HG02763 (cell line): Measurements from ENCODE around the gene TBC1D14.
A peak's percentile ranks its signal among the peaks of the same experiment; 100 is the strongest.

Experiments
- ATAC-seq: cut with Tn5 transposase; IDR thresholded peaks from one replicate; pipeline ENCODE4 v1.9.1; 2021; ENCODE audit warnings: mild to moderate bottlenecking, moderate library complexity; ENCODE audit not compliant: unreplicated experiment

TBC1D14 gene

DNA sequence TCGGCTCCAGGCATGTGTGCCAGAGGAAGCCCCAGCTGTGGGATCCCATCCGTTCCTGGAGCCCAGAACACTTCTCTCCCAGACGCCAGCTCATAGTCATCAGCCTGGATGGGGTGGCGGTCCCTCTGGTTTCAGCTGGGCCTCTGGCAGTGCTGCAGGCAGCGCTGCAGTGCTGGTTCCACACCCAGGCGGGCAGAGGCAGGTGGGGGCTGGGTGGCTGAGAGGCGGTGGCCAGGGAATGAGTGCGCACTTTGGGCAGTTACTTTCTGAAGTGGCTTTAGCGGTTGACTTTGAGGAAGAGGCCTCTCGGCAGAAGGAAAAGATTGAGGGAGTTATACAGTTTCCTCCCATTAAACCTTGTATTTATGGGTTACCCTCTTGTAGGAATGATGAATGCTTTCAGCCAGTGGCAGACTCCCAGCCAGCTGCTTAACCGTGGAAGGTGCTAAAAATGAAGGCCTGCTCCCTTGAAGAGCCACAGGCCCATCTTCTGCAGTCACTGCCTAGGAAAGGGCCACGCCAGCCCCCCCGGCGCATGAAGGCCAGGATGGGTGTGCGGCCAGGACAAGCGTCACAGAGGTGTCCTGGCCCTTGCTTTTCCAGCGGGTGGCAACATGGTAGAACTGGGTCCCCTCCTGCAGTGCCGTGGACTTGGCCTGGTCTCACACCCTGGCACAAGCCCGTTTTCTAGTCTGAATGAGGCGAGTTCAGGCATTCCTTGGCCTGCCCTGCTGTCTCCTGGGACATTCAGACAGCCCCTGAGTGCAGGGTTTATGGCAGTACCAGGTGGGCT lies 143.5 kb downstream of the TBC1D14 start:
- no peak for ATAC-seq

DNA sequence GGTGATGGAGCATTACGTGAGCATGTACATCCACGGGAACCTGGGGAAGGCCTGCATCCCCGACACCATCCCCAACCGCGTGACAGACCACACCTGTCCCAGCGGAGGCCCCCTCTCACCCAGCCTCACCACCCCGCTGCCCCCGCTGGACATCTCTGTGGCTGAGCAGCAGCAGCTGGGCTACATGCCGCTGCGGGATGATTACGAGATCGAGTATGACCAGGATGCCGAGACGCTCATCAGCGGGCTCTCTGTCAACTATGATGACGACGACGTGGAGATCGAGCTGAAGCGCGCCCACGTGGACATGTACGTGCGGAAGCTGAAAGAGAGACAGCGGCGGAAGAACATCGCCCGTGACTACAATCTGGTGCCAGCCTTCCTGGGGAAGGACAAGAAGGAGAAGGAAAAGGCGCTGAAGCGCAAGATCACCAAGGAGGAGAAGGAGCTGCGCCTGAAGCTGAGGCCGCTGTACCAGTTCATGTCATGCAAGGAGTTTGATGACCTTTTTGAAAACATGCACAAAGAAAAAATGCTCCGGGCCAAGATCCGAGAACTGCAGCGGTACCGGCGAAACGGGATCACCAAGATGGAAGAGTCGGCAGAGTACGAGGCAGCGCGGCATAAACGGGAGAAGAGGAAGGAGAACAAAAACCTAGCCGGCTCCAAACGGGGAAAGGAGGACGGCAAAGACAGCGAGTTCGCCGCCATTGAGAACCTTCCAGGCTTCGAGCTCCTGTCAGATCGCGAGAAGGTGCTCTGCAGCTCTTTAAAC lies 144.7 kb downstream of the TBC1D14 start:
- no peak for ATAC-seq

- no peak for ATAC-seq
Observed at GRCh38 chr4:7055111-7055989, 145.7 kb downstream of the TBC1D14 start.

GRCh38 chr4:7055990-7056325 lies 146.3 kb downstream of the TBC1D14 start:
- no peak for ATAC-seq

- ATAC-seq: no peak
Observed at GRCh38 chr4:7058792-7059191, 149.2 kb downstream of the TBC1D14 start.

DNA sequence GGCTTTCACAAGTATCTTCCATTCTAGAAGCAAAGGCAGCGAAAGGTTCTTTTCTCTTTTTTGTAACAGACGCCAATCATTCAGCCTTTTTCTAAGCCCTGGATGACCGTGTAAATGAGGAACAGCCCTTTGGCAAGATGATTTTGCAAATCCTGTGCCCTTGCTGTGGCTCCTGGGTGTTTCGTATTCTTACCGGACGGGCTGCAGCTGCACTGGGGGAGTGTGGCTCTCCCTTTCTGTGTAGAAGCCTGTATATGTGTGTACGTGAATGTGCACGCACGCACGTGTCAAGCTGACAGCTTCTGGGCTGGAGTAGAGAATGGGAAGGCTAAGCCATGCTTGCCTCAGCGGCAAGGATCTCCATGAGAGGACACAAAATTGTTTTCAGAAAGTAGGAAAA lies 150.0 kb downstream of the TBC1D14 start:
- ATAC-seq: no peak

DNA sequence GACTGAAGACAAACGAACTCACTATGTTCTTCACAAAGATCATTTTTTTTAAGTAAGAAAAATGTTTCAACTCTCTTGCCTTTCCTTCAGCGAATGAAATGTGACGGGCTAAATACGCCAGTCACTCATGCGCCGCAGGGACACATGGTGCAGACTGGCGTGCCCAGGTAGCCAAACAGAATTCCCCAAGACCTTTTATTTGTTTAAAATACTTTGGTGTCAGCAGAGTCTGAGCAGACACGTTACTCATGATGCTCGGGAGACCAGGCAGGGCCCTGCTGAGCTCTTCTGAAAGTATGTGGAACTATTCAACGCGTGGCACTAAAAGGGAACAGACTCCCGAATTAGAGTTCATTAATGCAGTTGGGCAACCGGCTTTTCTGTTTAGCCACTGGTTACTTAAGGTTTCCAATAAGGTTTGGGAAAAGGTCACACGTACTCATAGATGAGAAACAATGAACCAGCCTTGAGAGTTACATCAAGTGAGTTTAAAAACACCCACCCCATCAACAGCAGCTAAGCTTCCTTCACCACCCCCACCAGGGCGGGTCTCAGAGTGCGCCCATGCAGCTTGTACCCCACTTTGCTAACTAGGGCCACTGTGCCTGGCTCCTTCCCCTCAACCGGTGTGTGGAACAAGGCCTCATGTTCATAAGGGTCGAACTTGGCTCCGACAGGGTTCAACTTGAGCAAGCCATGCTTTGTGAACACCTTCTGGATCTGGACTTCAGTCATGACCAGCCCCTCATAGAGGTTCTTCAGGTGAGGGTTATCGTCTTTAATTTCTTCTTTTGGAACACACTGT lies 150.9 kb downstream of the TBC1D14 start:
- ATAC-seq: no peak

- no peak for ATAC-seq
Observed at GRCh38 chr4:7061815-7062214, 152.2 kb downstream of the TBC1D14 start.

DNA sequence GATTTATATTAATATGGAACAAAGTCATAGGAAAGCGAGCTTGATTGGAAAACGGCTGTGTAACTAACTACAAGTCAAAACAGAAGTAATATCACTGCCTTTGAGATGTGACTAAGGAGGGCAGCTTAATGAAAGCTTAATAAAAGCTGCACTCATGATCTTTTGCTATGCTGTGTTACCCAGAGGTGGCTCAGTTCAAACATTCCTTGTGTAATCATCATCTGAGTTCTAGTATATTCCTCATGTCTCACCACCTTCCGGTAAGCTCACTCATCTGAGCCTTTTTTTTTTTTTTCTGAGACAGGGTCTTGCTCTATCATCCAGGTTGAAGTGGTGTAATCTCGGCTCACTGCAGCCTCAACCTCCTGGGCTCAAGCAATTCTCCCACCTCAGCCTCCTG lies 153.2 kb downstream of the TBC1D14 start:
- no peak for ATAC-seq

DNA sequence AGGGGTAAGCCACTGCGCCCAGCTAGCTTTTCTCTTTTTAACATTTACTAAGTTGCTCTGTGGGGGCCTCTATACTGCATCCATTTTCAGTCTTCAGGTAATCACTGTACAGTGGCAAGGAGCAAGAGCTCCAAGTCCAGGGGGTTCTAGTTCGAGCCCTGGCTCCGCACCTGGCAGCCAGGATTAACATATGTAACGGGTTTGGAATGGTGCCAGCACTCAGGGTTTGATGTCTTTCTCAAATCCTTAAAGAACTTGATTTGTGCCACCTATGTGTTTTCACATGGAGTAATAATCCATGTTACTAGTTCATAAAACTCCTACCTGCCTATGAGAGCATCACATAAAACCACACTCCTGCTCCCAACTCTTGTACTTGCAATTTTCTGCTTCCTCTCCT lies 153.7 kb downstream of the TBC1D14 start:
- no peak for ATAC-seq

DNA sequence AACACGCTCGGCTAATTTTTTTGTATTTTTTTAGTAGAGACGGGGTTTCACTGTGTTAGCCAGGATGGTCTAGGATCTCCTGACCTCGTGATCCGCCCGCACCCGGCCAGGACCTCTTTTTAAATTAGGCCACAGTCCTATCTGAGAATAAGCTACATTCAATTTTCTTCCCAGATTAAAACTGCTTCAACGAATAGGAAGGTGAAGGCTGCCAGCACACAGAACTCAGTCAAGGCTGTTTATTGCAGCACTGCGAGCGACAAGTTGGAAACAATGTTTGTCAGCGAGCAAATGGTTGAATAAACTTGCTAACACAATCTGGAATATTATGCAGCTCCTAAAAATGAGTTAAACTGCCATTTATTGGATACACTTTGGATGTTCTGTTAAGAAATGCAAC lies 156.4 kb downstream of the TBC1D14 start:
- no peak for ATAC-seq

- ATAC-seq: no peak
Observed at GRCh38 chr4:7066493-7066892, 156.9 kb downstream of the TBC1D14 start.

DNA sequence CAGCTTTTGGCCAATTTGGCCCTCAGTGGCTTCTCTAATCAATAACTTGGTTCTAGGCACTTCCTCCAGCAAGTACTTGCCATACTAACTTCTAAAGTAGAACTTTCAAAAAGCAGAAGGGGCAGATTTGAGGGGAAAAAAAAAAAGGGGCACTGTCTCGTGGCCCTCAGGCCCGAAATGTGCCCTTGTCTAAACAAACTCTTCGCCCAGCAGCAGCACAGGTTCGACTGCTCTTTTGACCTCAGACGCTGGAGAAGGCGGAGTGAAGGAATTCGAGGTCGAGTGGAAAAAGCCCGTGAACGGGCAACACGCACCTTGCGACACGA lies 157.5 kb downstream of the TBC1D14 start:
- no peak for ATAC-seq

- ATAC-seq: peak; percentile 92
Observed at GRCh38 chr4:7067452-7068278, 158.0 kb downstream of the TBC1D14 start, which contains the start of gene GRPEL1. GRPEL1 (minus strand) TSS chr4:7068064; CDS start chr4:7068032, 32 bp downstream.

- no peak for ATAC-seq
Observed at GRCh38 chr4:7068279-7068842, 158.7 kb downstream of the TBC1D14 start.

- no peak for ATAC-seq
Observed at GRCh38 chr4:7068883-7069282, 159.3 kb downstream of the TBC1D14 start.

DNA sequence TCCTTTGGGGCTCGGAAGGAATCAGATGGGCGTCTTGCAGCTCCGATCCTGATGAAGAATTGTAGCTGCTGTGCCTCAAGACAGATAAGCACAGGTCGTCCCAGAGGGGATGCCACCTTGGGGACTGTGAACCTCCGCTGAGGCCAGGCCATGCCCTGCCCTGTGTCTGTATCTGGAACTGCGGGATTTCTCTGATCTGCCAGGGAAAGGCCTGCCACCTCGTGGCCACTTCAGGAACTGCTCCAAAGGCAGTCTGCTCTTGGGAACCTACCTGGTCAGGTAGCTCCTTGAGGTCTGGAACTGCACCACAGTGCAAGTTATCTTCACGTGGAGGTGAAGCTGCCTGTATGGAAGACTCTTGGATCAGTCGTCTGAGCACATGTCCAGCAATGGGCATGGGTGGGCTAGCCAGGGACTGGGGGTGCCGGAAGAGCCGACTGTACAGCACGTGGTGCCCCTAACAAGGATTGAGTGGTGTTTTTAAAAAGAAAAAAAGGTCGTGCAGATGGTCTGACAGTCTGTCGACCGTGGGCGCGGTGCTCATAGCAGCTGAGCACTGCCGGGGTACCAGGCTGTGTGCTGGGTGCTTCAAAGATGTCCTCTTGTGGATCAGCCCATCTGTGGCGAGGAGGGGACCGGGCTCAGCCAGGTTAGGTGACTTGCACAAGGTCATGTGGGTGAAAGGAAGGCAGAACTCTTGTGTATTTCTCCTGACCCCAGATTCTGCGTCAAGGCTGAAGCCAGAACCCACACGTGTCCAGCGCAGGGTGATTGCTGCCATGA lies 161.3 kb downstream of the TBC1D14 start:
- no peak for ATAC-seq

GRCh38 chr4:7073059-7073458 lies 163.4 kb downstream of the TBC1D14 start:
- no peak for ATAC-seq
